GM12878 (cell line): ENCODE data around the gene CLSTN2. TPM values are rescaled to one million over a fixed set of nuclear protein-coding genes. Genes with fewer than 3 reads are reported as not detected.

Experiments
- ATAC-seq: fragments of 200-7000 bp; cut with Tn5 transposase; 3 replicates; pipeline ENCODE4 v1.9.1; 2020; ENCODE audit warnings: mild to moderate bottlenecking, moderate library complexity
- BruUV-seq: library from RNA; stranded (reverse); fragments of 400-500 nt; replicated peaks from 2 replicates; lab custom pipeline; 2021; lab: Mats Ljungman, UMichigan
- CTCF ChIA-PET: fragments of 300-600 bp; sonication (Branson Sonifier 250); formaldehyde crosslinking; extraction: SDS; loops from one replicate; lab custom pipeline; 2021; ENCODE audit warnings: inconsistent platforms; lab: Yijun Ruan, JAX
- POLR2A ChIA-PET: fragments of 350-600 bp; formaldehyde crosslinking; extraction: SDS; loops from one replicate; lab custom pipeline; 2021; ENCODE audit warnings: inconsistent platforms; lab: Charles Lee
- RAD21 ChIA-PET: fragments of 300-600 bp; sonication (Branson Sonifier 250); formaldehyde crosslinking; loops from one replicate; lab custom pipeline; 2023; ENCODE audit warnings: antibody characterized with exemption; ENCODE audit not compliant: unreplicated experiment; lab: Charles Lee
- SMC1A ChIA-PET: fragments of 300-600 bp; sonication (Branson Sonifier 250); formaldehyde crosslinking; loops from one replicate; lab custom pipeline; 2023; ENCODE audit not compliant: unreplicated experiment, uncharacterized antibody; lab: Charles Lee
- DNase-seq: peaks from one replicate; pipeline ENCODE4 v3.0.0-alpha.2; 2011; ENCODE audit warnings: low read depth, low spot score
- FAIRE-seq: peaks from 3 replicates; lab custom pipeline; 2011; peaks lifted over from hg19 to GRCh38; lab: Jason Lieb, UNC
- H2AFZ ChIP-seq: 2 replicates; pipeline ENCODE4 v1.6.0; 2011; ENCODE audit warnings: low read depth, low read length, control low read depth; ENCODE audit not compliant: control insufficient read depth
- H3K27ac ChIP-seq: 2 replicates; pipeline ENCODE4 v1.5.1; 2011; ENCODE audit warnings: control low read depth; ENCODE audit not compliant: control insufficient read depth, insufficient read depth
- H3K27me3 ChIP-seq, 2 experiments: replicated peaks in 1 of 2; 2 replicates each; pipeline versions ENCODE4 v1.6.0 to v1.6.1; 2011; ENCODE audit warnings: low read length in 1 of 2; ENCODE audit not compliant: control insufficient read depth in 2 of 2, insufficient read depth in 2 of 2
- H3K36me3 ChIP-seq, 2 experiments: 2 replicates each; pipeline ENCODE4 v1.5.1; 2011; ENCODE audit warnings: low read length in 1 of 2; ENCODE audit not compliant: control insufficient read depth in 2 of 2, insufficient read depth in 2 of 2
- H3K4me1 ChIP-seq: 2 replicates; pipeline ENCODE4 v1.6.1; 2011; ENCODE audit warnings: mild to moderate bottlenecking, low read length, moderate library complexity, mixed read lengths; ENCODE audit not compliant: control insufficient read depth, insufficient read depth
- H3K4me2 ChIP-seq: 2 replicates; pipeline ENCODE4 v1.6.0; 2011; ENCODE audit warnings: control low read depth; ENCODE audit not compliant: control insufficient read depth, insufficient read depth
- H3K4me3 ChIP-seq: fragments of 200-600 bp; sonication (generic); 2 replicates; pipeline ENCODE4 v1.5.1; 2016
- H3K79me2 ChIP-seq: 2 replicates; pipeline ENCODE4 v1.6.0; 2011; ENCODE audit warnings: low read length; ENCODE audit not compliant: control insufficient read depth, insufficient read depth
- H3K9ac ChIP-seq: 2 replicates; pipeline ENCODE4 v1.8.0; 2011; ENCODE audit warnings: low read length, control low read depth, mixed read lengths; ENCODE audit not compliant: control insufficient read depth, insufficient read depth
- H3K9me3 ChIP-seq: replicated peaks from 3 replicates; pipeline ENCODE4 v1.5.1; 2011; ENCODE audit warnings: mild to moderate bottlenecking, low read length; ENCODE audit not compliant: control insufficient read depth, insufficient read depth
- H4K20me1 ChIP-seq: 2 replicates; pipeline ENCODE4 v1.6.0; 2011; ENCODE audit not compliant: control insufficient read depth, insufficient read depth
- CUX1 ChIP-seq: IDR thresholded peaks from 2 replicates; pipeline ENCODE4 v1.6.1; 2012; ENCODE audit warnings: improper control_type of control experiment, low read depth, low read length; ENCODE audit not compliant: insufficient replicate concordance
- LARP7 ChIP-seq: fragments of 450-650 bp; IDR thresholded peaks from 2 replicates; pipeline ENCODE4 v1.6.1; 2017; ENCODE audit warnings: mild to moderate bottlenecking
- SMAD5 ChIP-seq: IDR thresholded peaks from 2 replicates; pipeline ENCODE4 v1.6.1; 2016; ENCODE audit warnings: antibody characterized with exemption, low read depth
- SREBF1 ChIP-seq: IDR thresholded peaks from 2 replicates; pipeline ENCODE4 v1.6.1; 2012; ENCODE audit warnings: mild to moderate bottlenecking, low read length
- ZNF207 ChIP-seq: fragments of 450-650 bp; IDR thresholded peaks from 2 replicates; pipeline ENCODE4 v1.6.1; 2014; ENCODE audit warnings: antibody characterized with exemption, mild to moderate bottlenecking, borderline replicate concordance
- WGBS: methylation state at CpG from one replicate; pipeline ENCODE4 v1.1.6; 2016; ENCODE audit warnings: low lambda C conversion rate; ENCODE audit not compliant: insufficient replicate concordance, insufficient coverage; ENCODE audit errors: missing lambda C conversion rate; 5-methylcytosine and 5-hydroxymethylcytosine counted together
- in situ Hi-C: fragments of 300-500 bp; cut with MboI; formaldehyde crosslinking; loops from 9 replicates; pipeline ENCODE4 v1.14.3; 2018; ENCODE audit warnings: mixed read lengths
- intact Hi-C: fragments of 100-400 bp; cut with micrococcal nuclease; formaldehyde crosslinking; loops from one replicate; pipeline ENCODE4 v1.14.2; 2022; ENCODE audit not compliant: unreplicated experiment
- polyA plus RNA-seq, 11 experiments: library from polyadenylated mRNA; depleted of rRNA in 4 of 11; unstranded in 6 of 11; stranded (reverse) in 5 of 11; fragments of >200 nt; fragmentation: Nextera tagmentation in 4 of 11; fragmentation: Illumina TruSeq in 1 of 11; extraction: Ambion mirVana in 4 of 11; extraction: Trizol in 1 of 11; gene quantifications; 1 replicate in 1 of 11; 2 replicates in 10 of 11; pipeline versions ENCODE4 v1.2.1 to v1.2.3, GENCODE V29; 2011 to 2016; ENCODE audit warnings: inconsistent platforms in 2 of 11, missing spikeins in 2 of 11, low read depth in 1 of 11
- total RNA-seq, 4 experiments: library from RNA; depleted of rRNA in 3 of 4; stranded (reverse); fragments of >200 nt in 3 of 4; fragmentation: Illumina TruSeq in 1 of 4; extraction: Trizol in 1 of 4; gene quantifications; 2 replicates each; pipeline versions ENCODE4 v1.2.1 to v1.2.3, GENCODE V29; 2013 to 2021

Gene CLSTN2
- total and polyA plus RNA-seq, 10 of the 15 experiments (the other 5 are each of a cell fraction or from before 2014, with no cell fraction given), result under 0.01 to 0.10 (median under 0.01) TPM; not detected in 5

- CTCF ChIA-PET, result interaction anchor here (0.9 kb wide), 1 partner anchor 14 kb away, joined by 3 read pairs; no protein-coding TSS in a partner anchor
- RAD21 ChIA-PET, result no interaction called here
- H3K79me2 ChIP-seq, result no peaks in the 10 kb centered on the region
- BruUV-seq, result no TSS peak
- H3K27me3 ChIP-seq, result no peaks in the 10 kb centered on the region; a peak in 2 of 4 replicates
- H3K9ac ChIP-seq, result no peak overlapping the region
- no peak overlapping the region for H3K27ac ChIP-seq
- ATAC-seq, result no peak
- no peak overlapping the region for H2AFZ ChIP-seq
- no peaks in the 10 kb centered on the region for H3K9me3 ChIP-seq
- intact Hi-C loops (loop anchor here (10.0 kb wide), 1 partner anchor 166 kb away; no protein-coding TSS in a partner anchor), in situ Hi-C loops (no loop called here)
- FAIRE-seq, result no peak
- H3K4me1 ChIP-seq, result no peaks in the 10 kb centered on the region
- DNase-seq, result no peak
- no peaks in the 10 kb centered on the region; the same call in 1 of the 2 replicates for H4K20me1 ChIP-seq
- H3K4me3 ChIP-seq, result no peak overlapping the region
- H3K36me3 ChIP-seq, result no peaks in the 10 kb centered on the region
- H3K4me2 ChIP-seq, result no peak overlapping the region
- WGBS, result 15% methylated on average over 3 of the region's 3 CpGs
- TF ChIP-seq SMAD5 (no peak), SREBF1 (no peak), ZNF207 (no peak), LARP7 (no peak), CUX1 (no peak)
- POLR2A ChIA-PET, result no interaction called here
- SMC1A ChIA-PET, result no interaction called here
These were observed 634.0 kb downstream of the CLSTN2 start for GRCh38 chr3:140568842-140569520.
